Peyer's patch (tissue), 4 donors: ENCODE data around the gene TOGARAM2. TPM values are rescaled to one million over a fixed set of nuclear protein-coding genes. Genes with fewer than 3 reads are reported as not detected.

Experiments
- DNase-seq, 3 donors: peaks; one replicate each; pipeline ENCODE4 v3.0.0-alpha.2; 2017 to 2019
- H3K27ac ChIP-seq, 4 donors: fragments of 200-600 bp; sonication (generic); one replicate each; pipeline ENCODE4 v1.5.1; 2016 to 2019
- H3K27me3 ChIP-seq, 2 donors: fragments of 200-600 bp; sonication (generic); one replicate each; pipeline ENCODE4 v1.5.1; 2019
- H3K36me3 ChIP-seq, 3 donors: fragments of 200-600 bp; sonication (generic); one replicate each; pipeline ENCODE4 v1.5.1; 2016 to 2019
- H3K4me1 ChIP-seq, 4 donors: fragments of 200-600 bp; sonication (generic); one replicate each; pipeline ENCODE4 v1.5.1; 2016 to 2019
- H3K4me3 ChIP-seq, 4 donors: fragments of 200-600 bp; sonication (generic); 1 replicate in 3 of 4; 2 replicates in 1 of 4; pipeline ENCODE4 v1.5.1; 2016 to 2019; ENCODE audit warnings: mild to moderate bottlenecking in 1 of 4
- H3K9me3 ChIP-seq, 4 donors: fragments of 200-600 bp; sonication (generic); one replicate each; pipeline ENCODE4 v1.5.1; 2016 to 2019; ENCODE audit warnings: mild to moderate bottlenecking in 1 of 4
- CTCF ChIP-seq, 6 experiments: fragments of 450-650 bp in 4 of 6; fragments of 200-600 bp in 2 of 6; sonication (generic) in 1 of 6; IDR thresholded peaks; one replicate each; pipeline ENCODE4 v1.5.1; 2017 to 2019; ENCODE audit warnings: antibody characterized with exemption in 6 of 6, mild to moderate bottlenecking in 3 of 6, moderate library complexity in 1 of 6
- POLR2A ChIP-seq, 2 donors: fragments of 450-650 bp; IDR thresholded peaks; one replicate each; pipeline ENCODE4 v1.5.1; 2017; ENCODE audit warnings: antibody characterized with exemption in 2 of 2, mild to moderate bottlenecking in 2 of 2, moderate library complexity in 2 of 2
- total RNA-seq, 4 donors: library from RNA; depleted of rRNA; stranded (reverse); fragments of >200 nt; gene quantifications; one replicate each; pipeline ENCODE4 v1.1.0, GENCODE V29; 2016

Gene TOGARAM2
- total RNA-seq, 4 donors from 2014 or later, result under 0.01 to 1.1 (median 0.22) TPM

DNA sequence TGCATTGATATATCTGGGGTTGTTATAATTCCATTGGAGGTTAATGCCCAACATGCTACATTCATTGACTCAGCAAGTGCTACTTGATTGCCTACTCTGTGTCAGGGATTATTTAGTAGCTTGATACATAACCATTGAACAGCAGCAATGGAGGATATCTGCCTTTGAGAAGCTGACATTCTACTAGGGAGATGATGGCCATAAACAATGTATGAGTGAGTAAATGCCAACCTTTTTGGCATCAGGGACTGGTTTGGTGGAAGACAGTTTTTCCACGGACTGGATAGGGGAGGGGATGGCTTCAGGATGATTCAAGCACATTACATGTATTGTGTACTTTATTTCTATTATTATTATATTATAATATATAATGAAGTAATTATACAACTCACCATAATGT, 31.9 kb upstream of the TOGARAM2 start:
- H3K27ac ChIP-seq, result no peak overlapping the region
- H3K27me3 ChIP-seq, result no peaks in the 10 kb centered on the region
- H3K4me1 ChIP-seq, result no peaks in the 10 kb centered on the region
- peaks cover 0 to 49% (median 0%) of the 10 kb centered on the region in 3 donors for H3K36me3 ChIP-seq
- TF ChIP-seq CTCF (IDR thresholded peaks at IDR 0.05) (no peak), POLR2A (IDR thresholded peaks at IDR 0.05) (no peak)
- DNase-seq, result no peak
- H3K9me3 ChIP-seq, result no peaks in the 10 kb centered on the region
- H3K4me3 ChIP-seq, result no peak overlapping the region

- Histone ChIP-seq H3K36me3 (peaks cover 0 to 45% (median 0%) of the 10 kb centered on the region in 3 donors), H3K27me3 (no peaks in the 10 kb centered on the region), H3K4me3 (no peak overlapping the region), H3K27ac (no peak overlapping the region), H3K4me1 (no peaks in the 10 kb centered on the region), H3K9me3 (no peaks in the 10 kb centered on the region)
- TF ChIP-seq CTCF (IDR thresholded peaks at IDR 0.05), result no peak
- TF ChIP-seq POLR2A (IDR thresholded peaks at IDR 0.05), result no peak
- no peak for DNase-seq
These were observed 31.3 kb upstream of the TOGARAM2 start for GRCh38 chr2:28949617-28950305.

GRCh38 chr2:28950941-28951630, 30.0 kb upstream of the TOGARAM2 start:
- H3K4me3 ChIP-seq, result no peak overlapping the region
- no peaks in the 10 kb centered on the region for H3K27me3 ChIP-seq
- no peak for DNase-seq
- no peaks in the 10 kb centered on the region for H3K4me1 ChIP-seq
- peaks cover 0 to 31% (median 0%) of the 10 kb centered on the region in 3 donors for H3K36me3 ChIP-seq
- no peak for TF ChIP-seq CTCF (IDR thresholded peaks at IDR 0.05)
- no peak for TF ChIP-seq POLR2A (IDR thresholded peaks at IDR 0.05)
- H3K9me3 ChIP-seq, result no peaks in the 10 kb centered on the region
- peak overlapping the region in 3 of 4 donors; percentile 8 to 70 (median 48) for H3K27ac ChIP-seq

DNA sequence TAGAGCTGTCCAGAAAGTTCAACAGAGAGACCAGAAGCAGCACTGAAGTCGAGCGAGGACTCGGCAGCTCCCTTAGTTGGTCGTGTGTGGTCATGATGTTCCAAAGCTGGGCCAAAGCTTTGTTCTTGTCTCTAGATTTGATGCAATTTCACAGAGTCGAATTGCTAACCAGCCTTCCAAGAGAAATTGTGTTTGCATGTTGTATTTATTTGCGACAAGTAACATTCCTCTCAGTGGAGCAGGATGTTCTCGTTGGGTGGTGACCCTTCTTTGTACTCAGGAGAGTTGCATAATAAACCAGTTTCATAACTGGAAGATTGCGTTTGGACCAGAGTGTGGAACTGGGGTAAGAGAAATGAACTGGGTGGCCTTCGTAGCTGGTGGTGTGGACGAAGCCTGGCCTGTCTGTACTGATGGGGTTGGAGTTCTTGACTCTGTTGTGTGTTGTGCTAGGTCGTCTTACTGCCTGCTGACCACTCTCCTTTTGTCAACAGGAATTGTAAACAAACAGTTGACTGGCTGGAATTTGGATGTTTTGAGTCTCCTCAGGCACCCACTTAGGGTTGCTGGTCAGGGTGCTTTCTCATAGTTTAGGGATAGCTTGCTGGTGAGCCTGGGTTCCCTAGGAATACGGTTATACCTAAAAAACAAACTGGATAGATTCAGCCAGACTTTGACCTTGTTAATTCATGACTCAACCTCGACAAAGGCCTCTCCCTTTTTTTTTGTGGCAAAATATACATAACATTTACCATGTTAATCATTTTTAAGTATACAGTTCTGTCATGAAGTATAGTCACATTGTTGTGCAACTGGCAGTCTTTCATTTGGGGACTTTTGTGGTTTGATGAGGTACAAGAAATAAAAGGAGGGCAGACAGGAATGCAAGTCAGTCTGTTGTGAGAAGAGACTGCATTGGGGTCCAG, 28.9 kb upstream of the TOGARAM2 start:
- Histone ChIP-seq H3K9me3 (no peaks in the 10 kb centered on the region), H3K4me1 (no peaks in the 10 kb centered on the region), H3K27me3 (no peaks in the 10 kb centered on the region), H3K4me3 (no peak overlapping the region), H3K36me3 (peaks cover 0 to 20% (median 0%) of the 10 kb centered on the region in 3 donors), H3K27ac (peak overlapping the region in 3 of 4 donors; percentile 48 to 70 (median 48))
- DNase-seq, result no peak
- TF ChIP-seq CTCF (IDR thresholded peaks at IDR 0.05), result no peak
- no peak for TF ChIP-seq POLR2A (IDR thresholded peaks at IDR 0.05)

DNA sequence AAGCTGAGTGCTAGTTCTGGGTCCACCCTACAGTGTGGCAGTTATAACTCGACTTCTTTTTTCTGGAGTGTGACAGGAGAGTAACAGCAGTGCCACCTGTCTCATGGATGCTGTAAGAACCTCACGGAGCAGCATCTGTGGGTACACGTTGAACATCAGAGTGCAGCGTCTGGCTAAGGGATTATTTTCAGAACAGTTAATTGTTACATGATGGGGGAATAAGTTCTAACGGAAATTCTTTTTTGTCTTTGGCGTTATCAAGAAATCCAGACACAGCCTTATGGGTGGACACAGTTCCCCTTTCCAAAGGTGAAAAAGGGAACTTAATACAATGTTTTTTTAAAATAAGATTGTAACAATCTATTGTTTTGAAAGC, 28.3 kb upstream of the TOGARAM2 start:
- H3K4me1 ChIP-seq, result no peaks in the 10 kb centered on the region
- no peak for DNase-seq
- TF ChIP-seq POLR2A (IDR thresholded peaks at IDR 0.05) (no peak), CTCF (IDR thresholded peaks at IDR 0.05) (peak in 3 of 6 experiments; percentile 9 to 26 (median 15))
- H3K4me3 ChIP-seq, result no peak overlapping the region
- no peaks in the 10 kb centered on the region for H3K9me3 ChIP-seq
- H3K27me3 ChIP-seq, result no peaks in the 10 kb centered on the region
- H3K36me3 ChIP-seq, result peaks cover 0 to 16% (median 0%) of the 10 kb centered on the region in 3 donors
- H3K27ac ChIP-seq, result peak overlapping the region in 3 of 4 donors; percentile 44 to 59 (median 48)
